Adrenal gland (tissue), 12 donors: Measurements from ENCODE around the gene DLEC1. TPM values are rescaled to one million over a fixed set of nuclear protein-coding genes. Genes with fewer than 3 reads are reported as not detected.
A peak's percentile ranks its signal among the peaks of the same experiment; 100 is the strongest.
"Not testable (repeated sequence)": the region's sequence is repeated elsewhere in the genome, so short reads cannot be mapped to it uniquely, and the experiment has no call there.

Source experiments
- DNase-seq, 7 donors: peaks; one replicate each; pipeline ENCODE4 v3.0.0-alpha.2; 2019 to 2020
- H3K27ac ChIP-seq, 5 donors: fragments of 200-600 bp; sonication (generic) in 4 of 5; 1 replicate in 3 of 5; 2 replicates in 2 of 5; pipeline versions ENCODE4 v1.5.1 to v1.8.0; 2016 to 2020; ENCODE audit warnings: mild to moderate bottlenecking in 1 of 5
- H3K27me3 ChIP-seq: fragments of 200-600 bp; 2 replicates; pipeline ENCODE4 v1.8.0; 2021
- H3K36me3 ChIP-seq, 2 donors: fragments of 200-600 bp; replicated peaks in 1 of 2; 1 replicate in 1 of 2; 2 replicates in 1 of 2; pipeline versions ENCODE4 v1.5.1 to v1.8.0; 2018 to 2022
- H3K4me1 ChIP-seq, 2 donors: fragments of 200-600 bp; replicated peaks in 1 of 2; 1 replicate in 1 of 2; 2 replicates in 1 of 2; pipeline versions ENCODE4 v1.5.1 to v1.8.0; 2018 to 2021
- H3K4me3 ChIP-seq, 4 donors: fragments of 200-600 bp; sonication (generic) in 3 of 4; one replicate each; pipeline ENCODE4 v1.5.1; 2016 to 2018
- H3K9me3 ChIP-seq, 3 donors: fragments of 200-600 bp; sonication (generic) in 1 of 3; replicated peaks in 1 of 3; 1 replicate in 2 of 3; 2 replicates in 1 of 3; pipeline versions ENCODE4 v1.5.1 to v1.8.0; 2016 to 2021
- CTCF ChIP-seq, 6 experiments: fragments of 450-650 bp in 4 of 6; fragments of 200-600 bp in 2 of 6; sonication (generic) in 1 of 6; IDR thresholded peaks; 1 replicate in 5 of 6; 2 replicates in 1 of 6; pipeline versions ENCODE4 v1.5.1 to v1.8.0; 2016 to 2021; ENCODE audit warnings: antibody characterized with exemption in 6 of 6, mild to moderate bottlenecking in 2 of 6, moderate library complexity in 1 of 6
- POLR2A ChIP-seq, 2 donors: fragments of 450-650 bp; IDR thresholded peaks; one replicate each; pipeline ENCODE4 v1.6.1; 2017; ENCODE audit warnings: antibody characterized with exemption in 2 of 2, mild to moderate bottlenecking in 2 of 2, moderate library complexity in 1 of 2
- WGBS, 4 donors: extraction: QIAGEN DNeasy Blood & Tissue Kit in 2 of 4; methylation state at CpG; one replicate each; pipeline versions ENCODE4 v1.1.5 to v1.1.7; 2013 to 2017; 5-methylcytosine and 5-hydroxymethylcytosine counted together
- intact Hi-C, 2 donors: fragments of 100-400 bp; cut with DNase I; formaldehyde crosslinking; loops; one replicate each; pipeline versions ENCODE4 v1.14.1 to v1.15.0; 2022 to 2023
- polyA plus RNA-seq, 3 donors: library from polyadenylated mRNA; stranded (reverse); fragments of 200-250 nt in 2 of 3; fragments of 350-450 nt in 1 of 3; fragmentation: Illumina TruSeq in 1 of 3; extraction: RNeasy Lipid Tissue Mini Kit (QIAGEN cat#74804) in 1 of 3; gene quantifications; one replicate each; pipeline ENCODE4 v1.2.3, GENCODE V29; 2013 to 2014
- total RNA-seq, 9 donors: library from RNA; depleted of rRNA in 4 of 9; stranded (reverse); fragments of >200 nt in 4 of 9; fragments of 120-200 nt in 1 of 9; fragmentation: NEBNext Ultra II Directional in 1 of 9; extraction: Animal tissue kit (Norgen Biotek cat#: 25700) in 1 of 9; gene quantifications; one replicate each; pipeline versions ENCODE4 v1.1.0 to v1.2.4, GENCODE V29; 2013 to 2023
- donor health status: healthy with polysubstance abuse.
- donor health status: Bipolar disorder and iron deficiency.
- donor health status: DM: yes; HTN: yes; CAD: no.
- donor health status: DM: no; HTN: no; CAD: no.
- donor health status: DM: no; HTN: no; CAD: no.
- donor health status: DM: yes; HTN: yes; CAD: no.

DLEC1 gene
- total and polyA plus RNA-seq, 12 donors, result 0.18 to 2.0 (median 1.1) TPM

- no peak for DNase-seq
- Histone ChIP-seq H3K36me3 (no peaks in the 10 kb centered on the region), H3K27ac (no peak overlapping the region), H3K4me1 (peaks cover 0 to 4% of the 10 kb centered on the region in 2 donors), H3K9me3 (no peaks in the 10 kb centered on the region), H3K4me3 (no peak overlapping the region), H3K27me3 (no peaks in the 10 kb centered on the region)
- TF ChIP-seq POLR2A (IDR thresholded peaks at IDR 0.05) (no peak), CTCF (IDR thresholded peaks at IDR 0.05) (no peak)
- intact Hi-C loops, result no loop called here
- WGBS, 4 donors, result 83 to 100% (median 95%) methylated on average over 2 of the region's 2 CpGs
Measured at GRCh38 chr3:38157117-38157516, 118.1 kb downstream of the DLEC1 start.

GRCh38 chr3:38157595-38157994 lies 118.6 kb downstream of the DLEC1 start:
- no peak overlapping the region for H3K27ac ChIP-seq
- no peak for TF ChIP-seq CTCF (IDR thresholded peaks at IDR 0.05)
- no peak for TF ChIP-seq POLR2A (IDR thresholded peaks at IDR 0.05)
- H3K36me3 ChIP-seq, result no peaks in the 10 kb centered on the region
- H3K9me3 ChIP-seq, result no peaks in the 10 kb centered on the region
- peaks cover 0 to 4% of the 10 kb centered on the region in 2 donors for H3K4me1 ChIP-seq
- intact Hi-C loops, result no loop called here
- H3K4me3 ChIP-seq, result no peak overlapping the region
- H3K27me3 ChIP-seq, result no peaks in the 10 kb centered on the region
- no peak for DNase-seq
- 81 to 86% (median 85%) methylated on average over 3 of the region's 3 CpGs for WGBS, 4 donors

GRCh38 chr3:38158472-38158871 lies 119.5 kb downstream of the DLEC1 start:
- Histone ChIP-seq H3K4me1 (peaks cover 0 to 4% of the 10 kb centered on the region in 2 donors), H3K4me3 (no peak overlapping the region), H3K9me3 (no peaks in the 10 kb centered on the region), H3K36me3 (no peaks in the 10 kb centered on the region), H3K27me3 (no peaks in the 10 kb centered on the region), H3K27ac (no peak overlapping the region)
- WGBS, 4 donors, result 75 to 86% (median 79%) methylated on average over 5 of the region's 5 CpGs
- intact Hi-C loops, result no loop called here
- no peak for DNase-seq
- no peak for TF ChIP-seq CTCF (IDR thresholded peaks at IDR 0.05)
- no peak for TF ChIP-seq POLR2A (IDR thresholded peaks at IDR 0.05)

- H3K4me1 ChIP-seq, H3K4me3 ChIP-seq, H3K27ac ChIP-seq, intact Hi-C loops, H3K9me3 ChIP-seq, H3K36me3 ChIP-seq, DNase-seq, H3K27me3 ChIP-seq: not testable (repeated sequence)
- peak in 1 of 6 experiments; percentile 30 for TF ChIP-seq CTCF (IDR thresholded peaks at IDR 0.05)
- WGBS, 4 donors, result 89 to 95% (median 91%) methylated on average over 11 of the region's 11 CpGs
Measured at GRCh38 chr3:38160704-38161103, 121.7 kb downstream of the DLEC1 start.
